BJ (cell line): Measurements from ENCODE around the gene TTC23. TPM values are rescaled to one million over a fixed set of nuclear protein-coding genes. Genes with fewer than 3 reads are reported as not detected.
A peak's percentile ranks its signal among the peaks of the same experiment; 100 is the strongest.

Experiments
- CTCF ChIA-PET: fragments of 350-600 bp; formaldehyde crosslinking; extraction: SDS; loops from one replicate; lab custom pipeline; 2021; ENCODE audit warnings: antibody characterized with exemption, inconsistent platforms; lab: Yijun Ruan, JAX
- POLR2A ChIA-PET: fragments of 300-600 bp; sonication (Branson Sonifier 250); formaldehyde crosslinking; extraction: SDS; loops from one replicate; lab custom pipeline; 2021; ENCODE audit warnings: antibody characterized with exemption; lab: Charles Lee
- DNase-seq: peaks from one replicate; pipeline ENCODE4 v3.0.0-alpha.2; 2011; ENCODE audit warnings: low read depth
- H3K27me3 ChIP-seq: 2 replicates; pipeline ENCODE4 v1.6.0; 2011; ENCODE audit warnings: low read length; ENCODE audit not compliant: control insufficient read depth, insufficient read depth
- H3K36me3 ChIP-seq: 2 replicates; pipeline ENCODE4 v1.5.1; 2011; ENCODE audit warnings: low read length; ENCODE audit not compliant: control insufficient read depth, insufficient read depth
- H3K4me3 ChIP-seq: 2 replicates; pipeline ENCODE4 v1.5.1; 2011; ENCODE audit warnings: low read depth, mild to moderate bottlenecking, control low read depth, low read length
- CTCF ChIP-seq: IDR thresholded peaks from 2 replicates; pipeline ENCODE4 v1.5.1; 2011; ENCODE audit warnings: low read depth, mild to moderate bottlenecking, control low read depth, inconsistent platforms, low read length, moderate library complexity; ENCODE audit not compliant: insufficient read depth
- polyA plus RNA-seq: library from polyadenylated mRNA; depleted of rRNA; stranded (reverse); fragments of >200 nt; gene quantifications from 2 replicates; pipeline ENCODE4 v1.2.3, GENCODE V29; 2011

The TTC23 gene
- polyA plus RNA-seq, 1 experiment: 3.6 TPM

GRCh38 chr15:99110093-99110492, 139.3 kb downstream of the TTC23 start:
- Histone ChIP-seq H3K27me3 (no peaks in the 10 kb centered on the region), H3K4me3 (no peak overlapping the region), H3K36me3 (no peaks in the 10 kb centered on the region)
- ChIA-PET POLR2A (no interaction called here), CTCF (interaction anchor here (1.3 to 2.7 kb wide), 3 partner anchors 10 to 103 kb away, joined by 4 to 14 read pairs (median 6); no protein-coding TSS in a partner anchor)
- no peak for DNase-seq
- TF ChIP-seq CTCF: no peak

GRCh38 chr15:99109555-99110021, 139.8 kb downstream of the TTC23 start:
- POLR2A ChIA-PET: no interaction called here

GRCh38 chr15:99108993-99109392, 140.4 kb downstream of the TTC23 start:
- no peaks in the 10 kb centered on the region for H3K27me3 ChIP-seq
- no peak for TF ChIP-seq CTCF
- no peaks in the 10 kb centered on the region for H3K36me3 ChIP-seq
- H3K4me3 ChIP-seq: no peak overlapping the region
- no peak for DNase-seq
- CTCF ChIA-PET: interaction anchor here (1.3 to 2.7 kb wide), 3 partner anchors 8 to 104 kb away, joined by 4 to 14 read pairs (median 6); no protein-coding TSS in a partner anchor
- POLR2A ChIA-PET: no interaction called here

More at GRCh38 chr15:99109555-99110021, 139.8 kb downstream of the TTC23 start:
- Histone ChIP-seq H3K4me3 (no peak overlapping the region), H3K36me3 (no peaks in the 10 kb centered on the region), H3K27me3 (no peaks in the 10 kb centered on the region)
- no peak for TF ChIP-seq CTCF
- no peak for DNase-seq
- CTCF ChIA-PET: interaction anchor here (1.3 to 2.7 kb wide), 3 partner anchors 9 to 104 kb away, joined by 4 to 14 read pairs (median 6); no protein-coding TSS in a partner anchor

- Histone ChIP-seq H3K27me3 (peaks cover 9% of the 10 kb centered on the region; the same call in 1 of the 2 replicates), H3K36me3 (no peaks in the 10 kb centered on the region), H3K4me3 (peak overlapping the region; percentile 43)
- POLR2A ChIA-PET: no interaction called here
- no peak for DNase-seq
- TF ChIP-seq CTCF: no peak
- CTCF ChIA-PET: interaction anchor here (0.7 to 2.7 kb wide), 8 partner anchors 10 to 142 kb away, joined by 3 to 30 read pairs (median 5); no protein-coding TSS in a partner anchor
Measured at GRCh38 chr15:99106417-99107220, 142.8 kb downstream of the TTC23 start.
